ENCODE measurements around the gene NDUFAF7. TPM values are rescaled to one million over a fixed set of nuclear protein-coding genes. Genes with fewer than 3 reads are reported as not detected.
"Not testable (repeated sequence)": the region's sequence is repeated elsewhere in the genome, so short reads cannot be mapped to it uniquely, and the experiment has no call there.

NDUFAF7 gene
- total RNA-seq, 1 donor from 2014 or later, result 25.1 TPM

DNA sequence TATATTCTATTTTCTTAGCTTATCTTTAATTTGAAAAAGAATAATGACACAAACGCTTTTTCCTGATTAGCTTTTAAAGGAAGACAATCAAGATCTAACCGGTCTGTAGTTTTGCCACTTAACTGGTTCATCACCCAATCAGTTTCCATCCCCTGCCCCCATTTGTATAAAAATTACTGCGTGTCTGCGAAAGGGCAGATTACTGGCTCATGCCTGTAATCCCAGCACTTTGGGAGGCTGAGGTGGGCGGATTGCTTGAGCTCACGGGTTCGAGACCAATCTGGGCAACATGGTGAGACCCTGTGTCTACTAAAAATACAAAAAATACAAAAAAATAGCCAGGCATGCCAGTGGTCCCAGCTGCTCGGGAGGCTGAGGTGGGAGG lies 32.8 kb upstream of the NDUFAF7 start:
- no peaks in the 10 kb centered on the region for H3K4me1 Mint-ChIP-seq
- H3K9me3 Mint-ChIP-seq, result peaks cover 2% of the 10 kb centered on the region
- H3K36me3 Mint-ChIP-seq (ENCODE audit: low read depth), result peaks cover 10% of the 10 kb centered on the region

DNA sequence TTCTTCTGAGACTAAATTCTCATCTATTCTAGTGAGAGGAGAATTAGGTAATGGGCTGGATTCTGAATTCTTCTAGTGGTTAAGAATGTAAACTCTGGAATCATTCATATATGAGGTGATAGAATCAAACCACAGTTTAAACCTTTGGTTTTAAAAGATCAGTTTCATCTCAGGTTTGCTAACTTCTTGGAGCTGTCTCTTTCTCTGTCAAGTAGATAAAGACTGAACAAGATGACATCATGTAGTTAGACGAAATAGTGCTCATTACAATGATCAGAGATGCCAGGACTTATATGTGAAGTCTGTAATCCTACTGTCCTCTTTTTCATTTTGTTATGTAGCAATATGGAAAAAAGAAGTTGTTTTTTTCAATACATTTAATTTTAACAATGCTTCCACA lies 30.2 kb upstream of the NDUFAF7 start:
- Mint-ChIP-seq H3K27ac (ENCODE audit: unreplicated experiment) (no peak overlapping the region), H3K4me1 (peaks cover 4% of the 10 kb centered on the region), H3K9me3 (peaks cover 6% of the 10 kb centered on the region), H3K27me3 (ENCODE audit: low read depth) (no peaks in the 10 kb centered on the region), H3K4me3 (no peak overlapping the region), H3K36me3 (ENCODE audit: low read depth) (peaks cover 31% of the 10 kb centered on the region)
- DNase-seq (ENCODE audit: low read depth, low spot score), result no peak
- no peak for TF ChIP-seq CTCF (conservative IDR thresholded peaks at IDR 0.05)

More for the DNA sequence above, 32.8 kb upstream of the NDUFAF7 start:
- H3K27me3 Mint-ChIP-seq (ENCODE audit: low read depth), result no peaks in the 10 kb centered on the region
- no peak for DNase-seq (ENCODE audit: low read depth, low spot score)
- TF ChIP-seq CTCF (conservative IDR thresholded peaks at IDR 0.05), result no peak
- no peak overlapping the region for H3K27ac Mint-ChIP-seq (ENCODE audit: unreplicated experiment)
- H3K4me3 Mint-ChIP-seq, result no peak overlapping the region

DNA sequence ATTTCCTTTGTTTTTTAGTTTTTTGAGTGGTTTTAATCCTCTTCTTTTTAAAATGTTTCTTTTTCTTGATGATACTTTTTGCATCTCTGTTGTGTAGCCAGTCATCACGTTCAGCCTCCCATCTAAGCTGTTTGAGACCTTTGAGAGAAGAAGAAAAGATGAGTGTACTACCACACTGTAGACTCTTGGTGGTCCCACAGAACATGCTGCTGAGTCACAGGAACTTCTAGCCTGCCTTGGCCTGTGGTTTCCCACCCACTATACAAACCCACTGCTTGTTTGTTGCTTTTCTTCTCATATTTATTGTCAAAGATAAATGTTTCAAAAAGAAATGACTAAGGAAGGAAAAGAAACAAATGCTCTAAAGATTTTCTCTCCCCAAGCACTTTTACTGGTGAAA lies 29.7 kb upstream of the NDUFAF7 start:
- DNase-seq (ENCODE audit: low read depth, low spot score), result no peak
- H3K27me3 Mint-ChIP-seq (ENCODE audit: low read depth), result no peaks in the 10 kb centered on the region
- peaks cover 4% of the 10 kb centered on the region for H3K4me1 Mint-ChIP-seq
- peaks cover 8% of the 10 kb centered on the region for H3K9me3 Mint-ChIP-seq
- H3K27ac Mint-ChIP-seq (ENCODE audit: unreplicated experiment), result no peak overlapping the region
- H3K36me3 Mint-ChIP-seq (ENCODE audit: low read depth), result peaks cover 35% of the 10 kb centered on the region
- no peak for TF ChIP-seq CTCF (conservative IDR thresholded peaks at IDR 0.05)
- no peak overlapping the region for H3K4me3 Mint-ChIP-seq

DNA sequence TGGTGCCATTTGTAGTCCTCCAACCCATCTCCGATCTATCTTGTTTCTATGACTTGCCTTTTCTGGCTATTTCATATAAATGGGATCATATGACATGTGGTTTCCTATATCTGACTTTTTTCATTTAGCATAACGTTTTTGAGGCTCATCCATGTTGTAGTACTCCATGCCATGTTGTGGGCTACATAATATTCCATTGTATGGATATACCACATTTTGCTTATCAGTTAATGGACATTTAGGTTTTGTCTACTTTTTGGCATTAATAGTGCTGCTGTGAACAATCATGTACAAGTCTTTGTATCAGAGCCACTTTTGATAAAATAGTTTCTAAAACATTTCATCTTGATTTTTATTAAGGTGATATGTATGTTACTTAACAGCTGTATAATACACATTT lies 27.8 kb upstream of the NDUFAF7 start:
- Mint-ChIP-seq H3K4me1 (peaks cover 4% of the 10 kb centered on the region), H3K36me3 (ENCODE audit: low read depth) (peaks cover 54% of the 10 kb centered on the region), H3K9me3 (peaks cover 11% of the 10 kb centered on the region)

GRCh38 chr2:37205071-37205661 lies 26.3 kb upstream of the NDUFAF7 start:
- not testable (repeated sequence) for DNase-seq (ENCODE audit: low read depth, low spot score); H3K27ac Mint-ChIP-seq (ENCODE audit: unreplicated experiment); H3K27me3 Mint-ChIP-seq (ENCODE audit: low read depth); H3K4me3 Mint-ChIP-seq; H3K4me1 Mint-ChIP-seq
- peaks cover 69% of the 10 kb centered on the region for H3K36me3 Mint-ChIP-seq (ENCODE audit: low read depth)
- peaks cover 11% of the 10 kb centered on the region for H3K9me3 Mint-ChIP-seq

More for the DNA sequence above, 27.8 kb upstream of the NDUFAF7 start:
- H3K27ac Mint-ChIP-seq (ENCODE audit: unreplicated experiment), result no peak overlapping the region
- H3K4me3 Mint-ChIP-seq, result no peak overlapping the region
- DNase-seq (ENCODE audit: low read depth, low spot score), result no peak
- H3K27me3 Mint-ChIP-seq (ENCODE audit: low read depth), result no peaks in the 10 kb centered on the region
- no peak for TF ChIP-seq CTCF (conservative IDR thresholded peaks at IDR 0.05)

DNA sequence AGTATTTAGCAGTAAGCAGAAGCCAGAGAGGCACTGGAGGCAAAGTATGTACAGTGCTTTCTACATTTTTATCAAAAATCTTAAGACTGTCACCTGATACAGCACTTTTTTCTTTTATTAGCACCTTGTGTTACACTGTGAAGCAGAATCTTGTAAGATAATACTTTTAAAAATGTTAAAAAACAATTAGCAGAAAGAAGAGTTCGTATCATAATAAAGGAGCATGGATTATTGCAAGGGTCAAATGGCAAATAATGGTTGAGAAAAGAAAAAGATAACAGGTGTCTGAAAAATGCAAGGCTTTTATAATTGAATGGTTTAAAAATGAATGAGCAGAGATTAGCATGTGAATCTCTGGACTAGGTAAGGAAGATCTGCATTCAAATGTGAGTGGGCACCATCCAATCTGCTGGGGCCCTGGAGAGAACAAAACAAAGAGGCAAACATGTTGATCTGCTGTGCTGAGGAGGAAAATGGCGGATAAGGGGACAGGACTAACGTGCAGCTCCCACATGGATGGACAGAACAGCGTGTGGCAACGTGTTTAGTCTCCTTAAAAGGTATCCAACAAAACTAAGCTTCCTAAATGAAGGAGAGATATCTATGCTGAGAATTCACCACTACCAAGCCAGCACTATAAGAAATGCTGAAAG lies 25.6 kb upstream of the NDUFAF7 start:
- H3K4me3 Mint-ChIP-seq, result no peak overlapping the region
- no peaks in the 10 kb centered on the region for H3K27me3 Mint-ChIP-seq (ENCODE audit: low read depth)

DNA sequence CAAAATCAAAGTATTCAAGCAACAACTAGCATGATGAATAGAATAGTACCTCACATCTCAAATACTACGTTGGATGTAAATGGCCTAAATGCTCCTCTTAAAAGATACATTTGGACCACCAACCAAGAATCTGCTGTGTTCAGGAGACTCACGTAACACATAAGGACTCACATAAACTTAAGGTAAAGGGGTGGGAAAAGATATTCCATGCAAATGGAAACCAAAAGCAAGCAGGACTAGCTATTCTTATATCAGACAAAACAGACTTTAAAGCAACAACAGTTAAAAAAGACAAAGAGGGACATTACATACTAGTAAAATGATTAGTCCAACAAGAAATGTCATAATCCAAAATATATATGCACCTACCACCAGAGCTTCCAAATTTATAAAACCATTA lies 24.7 kb upstream of the NDUFAF7 start:
- DNase-seq (ENCODE audit: low read depth, low spot score); H3K27ac Mint-ChIP-seq (ENCODE audit: unreplicated experiment); H3K27me3 Mint-ChIP-seq (ENCODE audit: low read depth); H3K4me3 Mint-ChIP-seq; H3K4me1 Mint-ChIP-seq: not testable (repeated sequence)
- H3K36me3 Mint-ChIP-seq (ENCODE audit: low read depth), result peaks cover 78% of the 10 kb centered on the region
- H3K9me3 Mint-ChIP-seq, result peaks cover 11% of the 10 kb centered on the region

More for the DNA sequence above, 25.6 kb upstream of the NDUFAF7 start:
- TF ChIP-seq CTCF (conservative IDR thresholded peaks at IDR 0.05), result no peak
- Mint-ChIP-seq H3K9me3 (peaks cover 11% of the 10 kb centered on the region), H3K36me3 (ENCODE audit: low read depth) (peaks cover 73% of the 10 kb centered on the region), H3K4me1 (peaks cover 4% of the 10 kb centered on the region), H3K27ac (ENCODE audit: unreplicated experiment) (no peak overlapping the region)
- DNase-seq (ENCODE audit: low read depth, low spot score), result no peak

Measured in neural crest cell (in vitro differentiated cells).